Regular cardiac myocyte (primary cell): Measurements from ENCODE around the gene TYROBP. TPM values are rescaled to one million over a fixed set of nuclear protein-coding genes. Genes with fewer than 3 reads are reported as not detected.

Experiments
- total RNA-seq: library from RNA; depleted of rRNA; stranded (reverse); fragments of >200 nt; gene quantifications from 2 replicates; pipeline ENCODE4 v1.2.3, GENCODE V29; 2014

Gene TYROBP
- not detected in 2 replicates for total RNA-seq

GRCh38 chr19:35908010-35908441, at the start of gene TYROBP:
Gene TYROBP (minus strand): TSS chr19:35908295. CDS start chr19:35908228, 67 bp downstream.

GRCh38 chr19:35935911-35936737, 28.0 kb upstream of the TYROBP start, which contains the start of gene LRFN3:
Gene LRFN3 (plus strand): TSS chr19:35936374. CDS start chr19:35939426, 3,052 bp downstream.

GRCh38 chr19:35901854-35902661, 6.0 kb downstream of the TYROBP start, which contains the start of gene HCST:
Gene HCST (plus strand): TSS chr19:35902529. CDS start chr19:35902594, 65 bp downstream.

GRCh38 chr19:35868172-35868822, 39.8 kb downstream of the TYROBP start, which contains the start of gene APLP1:
Gene APLP1 (plus strand): TSS chr19:35868574. CDS start chr19:35868637, 63 bp downstream.

GRCh38 chr19:35856546-35857149, 51.4 kb downstream of the TYROBP start, which contains the start of gene KIRREL2:
Gene KIRREL2 (plus strand): TSS chr19:35856911. CDS start chr19:35857120, 209 bp downstream.

Other genes starting within 250 kb of the TYROBP start
- gene UPK1A, start 241.8 kb downstream of the TYROBP start, total RNA-seq: under 0.01 TPM in 1 of 2 replicates, not detected in the other
- gene ZBTB32, start 203.7 kb downstream of the TYROBP start, total RNA-seq: not detected in 2 replicates
- gene KMT2B, start 190.3 kb downstream of the TYROBP start, total RNA-seq: 2.5 and 3.3 TPM in 2 replicates
- gene IGFLR1, start 165.8 kb downstream of the TYROBP start, total RNA-seq: 0.56 and 1.3 TPM in 2 replicates
- gene U2AF1L4, start 162.9 kb downstream of the TYROBP start, total RNA-seq: 7.3 and 7.9 TPM in 2 replicates
- gene PSENEN, start 162.6 kb downstream of the TYROBP start, total RNA-seq: 15.1 and 17.5 TPM in 2 replicates
- 10.5 and 11.0 TPM in 2 replicates for gene LIN37, start 159.7 kb downstream of the TYROBP start, total RNA-seq
- gene HSPB6, start 151.3 kb downstream of the TYROBP start, total RNA-seq: 36.4 and 96.1 TPM in 2 replicates
- 2.8 and 4.0 TPM in 2 replicates for gene PROSER3, start 150.1 kb downstream of the TYROBP start, total RNA-seq
- gene ARHGAP33, start 132.7 kb downstream of the TYROBP start, total RNA-seq: 1.7 and 2.9 TPM in 2 replicates
- not detected in 2 replicates for gene PRODH2, start 95.5 kb downstream of the TYROBP start, total RNA-seq
- not detected in 2 replicates for gene NPHS1, start 55.8 kb downstream of the TYROBP start, total RNA-seq
- gene KIRREL2, start 51.4 kb downstream of the TYROBP start, total RNA-seq: 0.28 TPM in 1 of 2 replicates, not detected in the other
- gene APLP1, start 39.7 kb downstream of the TYROBP start, total RNA-seq: 12.7 and 14.8 TPM in 2 replicates
- gene NFKBID, start 7.8 kb downstream of the TYROBP start, total RNA-seq: 2.0 and 2.5 TPM in 2 replicates
- 0.38 and 0.56 TPM in 2 replicates for gene HCST, start 5.8 kb downstream of the TYROBP start, total RNA-seq
- 1.2 and 2.3 TPM in 2 replicates for gene LRFN3, start 28.1 kb upstream of the TYROBP start, total RNA-seq
- 12.1 and 12.5 TPM in 2 replicates for gene SDHAF1, start 86.9 kb upstream of the TYROBP start, total RNA-seq
- gene SYNE4, start 100.5 kb upstream of the TYROBP start, total RNA-seq: 0.19 and 0.28 TPM in 2 replicates
- gene ALKBH6, start 105.9 kb upstream of the TYROBP start, total RNA-seq: 18.3 and 20.5 TPM in 2 replicates
- gene CLIP3, start 124.6 kb upstream of the TYROBP start, total RNA-seq: 2.5 and 5.4 TPM in 2 replicates
- 3.3 and 4.5 TPM in 2 replicates for gene THAP8, start 146.0 kb upstream of the TYROBP start, total RNA-seq
- 0.85 and 8.4 TPM in 2 replicates for gene WDR62, start 146.6 kb upstream of the TYROBP start, total RNA-seq
- not detected in 2 replicates for gene OVOL3, start 202.8 kb upstream of the TYROBP start, total RNA-seq
- 41.7 and 65.2 TPM in 2 replicates for gene POLR2I, start 206.6 kb upstream of the TYROBP start, total RNA-seq
- 179 and 333 TPM in 2 replicates for gene TBCB, start 207.2 kb upstream of the TYROBP start, total RNA-seq
- 198 and 306 TPM in 2 replicates for gene CAPNS1, start 231.8 kb upstream of the TYROBP start, total RNA-seq
- gene COX7A1, start 244.2 kb upstream of the TYROBP start, total RNA-seq: 25.4 and 70.5 TPM in 2 replicates